ENCODE measurements around the gene ZNF532.

Gene ZNF532

GRCh38 chr18:58894930-58895329 lies 30.3 kb downstream of the ZNF532 start:
- TF ChIP-seq POLR2A (IDR thresholded peaks at IDR 0.05; ENCODE audit: extremely low read depth, insufficient read length) (no peak), CTCF (IDR thresholded peaks at IDR 0.05; ENCODE audit: low read depth, low read length) (no peak), MAX (IDR thresholded peaks at IDR 0.05; ENCODE audit: low read depth, low read length) (no peak), MYC (IDR thresholded peaks at IDR 0.05; ENCODE audit: low read depth, low read length) (no peak)
- H3K4me3 ChIP-seq (ENCODE audit: low read depth, low read length), result no peak overlapping the region
- DNase-seq (ENCODE audit: low read depth), result no peak

GRCh38 chr18:58895385-58895784 lies 30.7 kb downstream of the ZNF532 start:
- no peak for DNase-seq (ENCODE audit: low read depth)
- no peak for TF ChIP-seq MYC (IDR thresholded peaks at IDR 0.05; ENCODE audit: low read depth, low read length)

GRCh38 chr18:58896268-58896667 lies 31.6 kb downstream of the ZNF532 start:
- H3K4me3 ChIP-seq (ENCODE audit: low read depth, low read length), result no peak overlapping the region
- no peak for DNase-seq (ENCODE audit: low read depth)
- no peak for TF ChIP-seq CTCF (IDR thresholded peaks at IDR 0.05; ENCODE audit: low read depth, low read length)
- no peak for TF ChIP-seq MAX (IDR thresholded peaks at IDR 0.05; ENCODE audit: low read depth, low read length)
- TF ChIP-seq POLR2A (IDR thresholded peaks at IDR 0.05; ENCODE audit: extremely low read depth, insufficient read length), result no peak
- TF ChIP-seq MYC (IDR thresholded peaks at IDR 0.05; ENCODE audit: low read depth, low read length), result no peak

More at GRCh38 chr18:58895385-58895784, 30.7 kb downstream of the ZNF532 start:
- H3K4me3 ChIP-seq (ENCODE audit: low read depth, low read length), result no peak overlapping the region

- TF ChIP-seq MYC (IDR thresholded peaks at IDR 0.05; ENCODE audit: low read depth, low read length) (no peak), CTCF (IDR thresholded peaks at IDR 0.05; ENCODE audit: low read depth, low read length) (no peak), POLR2A (IDR thresholded peaks at IDR 0.05; ENCODE audit: extremely low read depth, insufficient read length) (no peak), MAX (IDR thresholded peaks at IDR 0.05; ENCODE audit: low read depth, low read length) (no peak)
These were observed 32.2 kb downstream of the ZNF532 start for GRCh38 chr18:58896734-58897508.

GRCh38 chr18:58898010-58898799 lies 33.5 kb downstream of the ZNF532 start:
- TF ChIP-seq MYC (IDR thresholded peaks at IDR 0.05; ENCODE audit: low read depth, low read length), result no peak
- no peak for TF ChIP-seq CTCF (IDR thresholded peaks at IDR 0.05; ENCODE audit: low read depth, low read length)
- no peak for TF ChIP-seq MAX (IDR thresholded peaks at IDR 0.05; ENCODE audit: low read depth, low read length)
- TF ChIP-seq POLR2A (IDR thresholded peaks at IDR 0.05; ENCODE audit: extremely low read depth, insufficient read length), result no peak
- H3K4me3 ChIP-seq (ENCODE audit: low read depth, low read length), result no peak overlapping the region

More at GRCh38 chr18:58896734-58897508, 32.2 kb downstream of the ZNF532 start:
- no peak overlapping the region for H3K4me3 ChIP-seq (ENCODE audit: low read depth, low read length)
- no peak for DNase-seq (ENCODE audit: low read depth)

GRCh38 chr18:58900015-58900649 lies 35.5 kb downstream of the ZNF532 start:
- TF ChIP-seq POLR2A (IDR thresholded peaks at IDR 0.05; ENCODE audit: extremely low read depth, insufficient read length) (no peak), MYC (IDR thresholded peaks at IDR 0.05; ENCODE audit: low read depth, low read length) (no peak), CTCF (IDR thresholded peaks at IDR 0.05; ENCODE audit: low read depth, low read length) (no peak), MAX (IDR thresholded peaks at IDR 0.05; ENCODE audit: low read depth, low read length) (no peak)
- no peak for DNase-seq (ENCODE audit: low read depth)
- no peak overlapping the region for H3K4me3 ChIP-seq (ENCODE audit: low read depth, low read length)

More at GRCh38 chr18:58898010-58898799, 33.5 kb downstream of the ZNF532 start:
- no peak for DNase-seq (ENCODE audit: low read depth)
